ENCODE data around the gene DNER.

- TF ChIP-seq YY1 (IDR thresholded peaks at IDR 0.05; ENCODE audit: extremely low read depth, insufficient replicate concordance, low read depth, low read length) (no peak), POLR2A (IDR thresholded peaks at IDR 0.05; ENCODE audit: borderline replicate concordance, extremely low read depth, insufficient read depth, insufficient read length) (no peak), REST (IDR thresholded peaks at IDR 0.05; ENCODE audit: low read depth) (no peak), FOSL1 (IDR thresholded peaks at IDR 0.05; ENCODE audit: low read depth) (peak; percentile 68), EGR1 (IDR thresholded peaks at IDR 0.05; ENCODE audit: low read depth) (no peak), CTCF (IDR thresholded peaks at IDR 0.05 in 2 of 3, conservative IDR thresholded peaks at IDR 0.05 in 1 of 3; ENCODE audit: borderline replicate concordance in 1 of 3, insufficient read depth in 1 of 3, low read depth in 2 of 3, low read length in 2 of 3) (no peak), SIN3A (IDR thresholded peaks at IDR 0.05; ENCODE audit: low read depth) (no peak), EZH2 (IDR thresholded peaks at IDR 0.05) (no peak), ZFX (IDR thresholded peaks at IDR 0.05) (no peak), JUND (IDR thresholded peaks at IDR 0.05) (peak; percentile 59), SRF (IDR thresholded peaks at IDR 0.05; ENCODE audit: low read depth) (no peak)
Measured at GRCh38 chr2:229445019-229445418, 269.3 kb downstream of the DNER start.

Measured in HCT116 (cell line).